Endothelial cell of umbilical vein (primary cell): ENCODE measurements around the gene LYPD1. TPM values are rescaled to one million over a fixed set of nuclear protein-coding genes. Genes with fewer than 3 reads are reported as not detected.

Experiments
- BruUV-seq: library from RNA; stranded (reverse); fragments of 400-500 nt; replicated peaks from 2 replicates; lab custom pipeline; 2021; lab: Mats Ljungman, UMichigan
- CTCF ChIA-PET: fragments of 300-600, 350-600 bp; sonication (Branson Sonifier 250); formaldehyde crosslinking; loops from one replicate; lab custom pipeline; 2021; ENCODE audit warnings: antibody characterized with exemption, inconsistent platforms; lab: Charles Lee
- POLR2A ChIA-PET: fragments of 300-600, 350-600 bp; sonication (Branson Sonifier 250); formaldehyde crosslinking; loops from one replicate; lab custom pipeline; 2021; ENCODE audit warnings: antibody characterized with exemption, inconsistent platforms; lab: Charles Lee
- DNase-seq: peaks from one replicate; pipeline ENCODE4 v3.0.0-alpha.2; 2011; ENCODE audit warnings: low read depth, low spot score
- FAIRE-seq: peaks from 2 replicates; lab custom pipeline; 2011; peaks lifted over from hg19 to GRCh38; lab: Jason Lieb, UNC
- H2AFZ ChIP-seq: 2 replicates; pipeline ENCODE4 v1.6.0; 2012; ENCODE audit warnings: low read depth, low read length, control low read depth, inconsistent platforms
- H3K27ac ChIP-seq: 2 replicates; pipeline ENCODE4 v1.5.1; 2011; ENCODE audit warnings: low read depth, mild to moderate bottlenecking, control low read depth, low read length, moderate library complexity; ENCODE audit not compliant: insufficient read depth
- H3K27me3 ChIP-seq, 2 experiments: 2 replicates each; pipeline versions ENCODE4 v1.6.0 to v1.6.1; 2011; ENCODE audit warnings: low read length in 2 of 2, mixed read lengths in 1 of 2; ENCODE audit not compliant: control insufficient read depth in 2 of 2, insufficient read depth in 2 of 2
- H3K36me3 ChIP-seq, 2 experiments: 2 replicates in 1 of 2; 3 replicates in 1 of 2; pipeline ENCODE4 v1.5.1; 2011; ENCODE audit warnings: low read length in 2 of 2, mild to moderate bottlenecking in 1 of 2, moderate library complexity in 1 of 2; ENCODE audit not compliant: control insufficient read depth in 2 of 2, insufficient read depth in 2 of 2; ENCODE audit errors: extremely low read depth in 1 of 2
- H3K4me1 ChIP-seq: 3 replicates; pipeline ENCODE4 v1.5.1; 2011; ENCODE audit warnings: mild to moderate bottlenecking, low read length; ENCODE audit not compliant: control insufficient read depth, insufficient read depth; ENCODE audit errors: extremely low read depth
- H3K4me2 ChIP-seq: 2 replicates; pipeline ENCODE4 v1.6.1; 2011; ENCODE audit warnings: low read length, control low read depth, mixed read lengths; ENCODE audit not compliant: insufficient read depth
- H3K4me3 ChIP-seq, 3 experiments: fragments of 200-600 bp in 1 of 3; sonication (generic), shearing (Covaris generic) in 1 of 3; replicated peaks in 1 of 3; 2 replicates each; pipeline ENCODE4 v1.5.1; 2011 to 2016; ENCODE audit warnings: control low read depth in 3 of 3, low read length in 3 of 3, mild to moderate bottlenecking in 2 of 3, inconsistent platforms in 1 of 3, low read depth in 1 of 3, moderate library complexity in 1 of 3; ENCODE audit not compliant: insufficient read depth in 1 of 3
- H3K79me2 ChIP-seq: 2 replicates; pipeline ENCODE4 v1.6.0; 2012; ENCODE audit warnings: low read length, inconsistent platforms; ENCODE audit not compliant: control insufficient read depth, insufficient read depth
- H3K9ac ChIP-seq: replicated peaks from 2 replicates; pipeline ENCODE3; 2011; ENCODE audit warnings: low read length, control low read depth; ENCODE audit not compliant: insufficient read depth; ENCODE audit errors: extremely low read depth
- H3K9me1 ChIP-seq: replicated peaks from 3 replicates; pipeline ENCODE4 v1.6.0; 2011; ENCODE audit warnings: mild to moderate bottlenecking, low read length; ENCODE audit not compliant: control insufficient read depth, insufficient read depth; ENCODE audit errors: extremely low read depth
- H3K9me3 ChIP-seq: replicated peaks from 2 replicates; pipeline ENCODE4 v1.5.1; 2012; ENCODE audit warnings: low read length, inconsistent platforms; ENCODE audit not compliant: control insufficient read depth, insufficient read depth
- H4K20me1 ChIP-seq: replicated peaks from 2 replicates; pipeline ENCODE3; 2011; ENCODE audit warnings: mild to moderate bottlenecking, low read length; ENCODE audit not compliant: control insufficient read depth, insufficient read depth; ENCODE audit errors: extremely low read depth
- EZH2 ChIP-seq: IDR thresholded peaks from 2 replicates; pipeline ENCODE4 v1.6.1; 2012; ENCODE audit warnings: borderline replicate concordance, low read depth, mild to moderate bottlenecking, moderate library complexity, low read length, inconsistent platforms; ENCODE audit not compliant: severe bottlenecking
- FOS ChIP-seq: IDR thresholded peaks from 2 replicates; pipeline ENCODE4 v1.6.1; 2011; ENCODE audit warnings: mild to moderate bottlenecking, low read length, moderate library complexity, borderline replicate concordance; ENCODE audit not compliant: insufficient read depth
- GATA2 ChIP-seq: IDR thresholded peaks from 2 replicates; pipeline ENCODE4 v1.7.0; 2011; ENCODE audit warnings: low read depth, mild to moderate bottlenecking, moderate library complexity, mixed read lengths, low read length; ENCODE audit not compliant: insufficient read length, insufficient read depth
- POLR2A ChIP-seq: IDR thresholded peaks from 2 replicates; pipeline ENCODE4 v1.6.1; 2012; ENCODE audit warnings: low read depth, mild to moderate bottlenecking, control low read depth, low read length
- dilution Hi-C: fragments of 300-500 bp; cut with MboI; formaldehyde crosslinking; loops from one replicate; pipeline ENCODE4 v1.15.0; 2019; ENCODE audit warnings: low sequenced_read_pairs; ENCODE audit not compliant: extremely low pct_ligation_motif_present
- intact Hi-C: fragments of 100-400 bp; cut with micrococcal nuclease; formaldehyde crosslinking; loops from one replicate; pipeline ENCODE4 v1.10.0; 2022
- polyA plus RNA-seq, 4 experiments: library from polyadenylated mRNA; depleted of rRNA in 3 of 4; stranded (reverse) in 3 of 4; unstranded in 1 of 4; fragments of >200 nt; gene quantifications; 2 replicates each; pipeline versions ENCODE4 v1.2.1 to v1.2.3, GENCODE V29; 2011 to 2012; ENCODE audit warnings: missing spikeins in 1 of 4
- total RNA-seq: library from RNA; stranded (reverse); gene quantifications from 2 replicates; pipeline ENCODE4 v1.2.3, GENCODE V29; 2021

LYPD1 gene
- total and polyA plus RNA-seq, 2 donors (not counting 3 experiments of a cell fraction or from before 2014, with no cell fraction given): 76.6 to 105 TPM

DNA sequence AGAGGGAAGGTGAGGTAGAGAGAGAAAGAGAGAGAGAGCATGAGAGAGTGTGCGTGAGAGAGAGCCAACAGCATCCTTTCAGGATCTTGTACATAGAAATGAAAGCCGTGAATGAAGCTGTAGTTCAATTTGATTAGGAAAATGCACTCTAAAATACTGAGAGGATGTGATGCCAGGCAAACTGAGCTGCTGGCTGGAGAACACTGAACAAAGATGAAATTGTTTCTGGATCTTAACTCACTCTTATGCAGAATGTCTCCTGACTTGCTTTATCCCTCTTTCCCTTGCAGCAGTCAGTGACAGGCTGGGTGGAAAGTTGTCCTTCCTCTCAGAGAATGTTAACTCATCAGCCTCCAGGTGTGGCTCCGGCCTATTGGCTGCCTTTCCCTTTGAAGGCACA is 10.7 kb downstream of the LYPD1 start:
- CTCF ChIA-PET: interaction anchor here (0.7 to 3.3 kb wide), 8 partner anchors 8 to 1185 kb away, joined by 3 to 18 read pairs (median 3); no protein-coding TSS in a partner anchor
- POLR2A ChIA-PET: no interaction called here
- intact Hi-C loops: loop anchor here (10.0 kb wide), 1 partner anchor 395 kb away; no protein-coding TSS in a partner anchor

GRCh38 chr2:132656266-132656975 is 13.6 kb downstream of the LYPD1 start:
- Histone ChIP-seq H3K9me1 (no peaks in the 10 kb centered on the region), H3K4me1 (no peaks in the 10 kb centered on the region), H3K4me2 (no peak overlapping the region), H3K36me3 (peaks cover 0 to 19% of the 10 kb centered on the region in 2 experiments), H3K4me3 (no peak overlapping the region), H3K79me2 (no peaks in the 10 kb centered on the region), H3K9me3 (no peaks in the 10 kb centered on the region), H3K27ac (no peak overlapping the region), H2AFZ (no peak overlapping the region), H3K9ac (no peak overlapping the region), H4K20me1 (peaks cover 4% of the 10 kb centered on the region), H3K27me3 (no peaks in the 10 kb centered on the region)
- no TSS peak for BruUV-seq
- DNase-seq (no peak), FAIRE-seq (no peak)
- TF ChIP-seq POLR2A (no peak), FOS (no peak)
- POLR2A ChIA-PET: no interaction called here
- intact Hi-C loops (loop anchor here (10.0 kb wide), 1 partner anchor 392 kb away; no protein-coding TSS in a partner anchor), dilution Hi-C loops (no loop called here)
- CTCF ChIA-PET: interaction anchor here (1.0 to 1.4 kb wide), 2 partner anchors 12 to 15 kb away, joined by 3 to 8 read pairs; no protein-coding TSS in a partner anchor

More for the DNA sequence above, 10.7 kb downstream of the LYPD1 start:
- Histone ChIP-seq H3K9me1 (no peaks in the 10 kb centered on the region), H3K9ac (no peak overlapping the region), H3K4me3 (no peak overlapping the region), H2AFZ (no peak overlapping the region), H3K4me2 (no peak overlapping the region), H3K36me3 (peaks cover 0 to 20% of the 10 kb centered on the region in 2 experiments), H3K79me2 (peaks cover 1% of the 10 kb centered on the region), H3K9me3 (no peaks in the 10 kb centered on the region), H3K4me1 (no peaks in the 10 kb centered on the region), H3K27ac (no peak overlapping the region), H3K27me3 (no peaks in the 10 kb centered on the region), H4K20me1 (no peaks in the 10 kb centered on the region)
- BruUV-seq: no TSS peak
- dilution Hi-C loops: no loop called here
- DNase-seq (no peak), FAIRE-seq (no peak)
- TF ChIP-seq POLR2A (no peak), FOS (no peak), EZH2 (no peak), GATA2 (no peak)
